CD4-positive, alpha-beta T cell (primary cell): ENCODE measurements around the gene TRIM4. TPM values are rescaled to one million over a fixed set of nuclear protein-coding genes. Genes with fewer than 3 reads are reported as not detected.
A peak's percentile ranks its signal among the peaks of the same experiment; 100 is the strongest.
"Not testable (repeated sequence)": the region's sequence is repeated elsewhere in the genome, so short reads cannot be mapped to it uniquely, and the experiment has no call there.

Experiments used
- ATAC-seq: fragments of 200-7000 bp; cut with Tn5 transposase; one replicate; pipeline ENCODE4 v1.10.0; 2022; ENCODE audit warnings: mild to moderate bottlenecking; ENCODE audit not compliant: poor library complexity
- CTCF ChIA-PET: fragments of 350-600 bp; sonication (Branson Sonifier 250); formaldehyde crosslinking; loops from one replicate; lab custom pipeline; 2021; ENCODE audit warnings: antibody characterized with exemption, inconsistent platforms; lab: Charles Lee
- POLR2A ChIA-PET: fragments of 350-600 bp; sonication (Branson Sonifier 250); formaldehyde crosslinking; loops from one replicate; lab custom pipeline; 2021; ENCODE audit warnings: antibody characterized with exemption, inconsistent platforms; lab: Charles Lee
- DNase-seq, 14 experiments: peaks; one replicate each; pipeline ENCODE4 v3.0.0-alpha.2; 2013 to 2020; ENCODE audit warnings: mixed read lengths in 2 of 14
- H3K27ac ChIP-seq, 2 donors: one replicate each; pipeline versions ENCODE4 v1.5.1 to v1.7.0; 2013; ENCODE audit warnings: low read length in 2 of 2, low read depth in 1 of 2, mild to moderate bottlenecking in 1 of 2
- H3K27me3 ChIP-seq, 2 experiments: 1 replicate in 1 of 2; 2 replicates in 1 of 2; pipeline versions ENCODE4 v1.6.1 to v1.7.0; 2013; ENCODE audit warnings: low read length in 2 of 2, control low read depth in 1 of 2, mild to moderate bottlenecking in 1 of 2, moderate library complexity in 1 of 2; ENCODE audit not compliant: insufficient read depth in 2 of 2, control insufficient read depth in 1 of 2
- H3K36me3 ChIP-seq: one replicate; pipeline ENCODE4 v1.6.1; 2013; ENCODE audit warnings: low read length, control low read depth; ENCODE audit not compliant: insufficient read depth
- H3K4me1 ChIP-seq: one replicate; pipeline ENCODE4 v1.6.1; 2013; ENCODE audit warnings: low read length, control low read depth; ENCODE audit not compliant: insufficient read depth
- H3K4me3 ChIP-seq: one replicate; pipeline ENCODE4 v1.5.1; 2013; ENCODE audit warnings: mild to moderate bottlenecking, low read length, moderate library complexity
- H3K9me3 ChIP-seq, 2 experiments: 1 replicate in 1 of 2; 2 replicates in 1 of 2; pipeline versions ENCODE4 v1.6.1 to v1.7.0; 2013; ENCODE audit warnings: low read length in 2 of 2, mild to moderate bottlenecking in 2 of 2, control low read depth in 1 of 2, moderate library complexity in 1 of 2; ENCODE audit not compliant: control insufficient read depth in 1 of 2, insufficient read depth in 1 of 2
- H3K27ac Mint-ChIP-seq: one replicate; pipeline ENCODE4 v1.8.0; 2020; ENCODE audit warnings: mixed read lengths
- H3K27me3 Mint-ChIP-seq: one replicate; pipeline ENCODE4 v1.8.0; 2021; ENCODE audit warnings: mixed read lengths
- H3K36me3 Mint-ChIP-seq: one replicate; pipeline ENCODE4 v1.8.0; 2021; ENCODE audit warnings: low read depth, mixed read lengths
- H3K4me1 Mint-ChIP-seq: one replicate; pipeline ENCODE4 v1.8.0; 2021; ENCODE audit warnings: low read depth, mixed read lengths
- H3K4me3 Mint-ChIP-seq: one replicate; pipeline ENCODE4 v1.8.0; 2020; ENCODE audit warnings: mild to moderate bottlenecking, mixed read lengths
- H3K9me3 Mint-ChIP-seq: one replicate; pipeline ENCODE4 v1.8.0; 2020; ENCODE audit warnings: mixed read lengths
- CTCF ChIP-seq: fragments of 200-600 bp; IDR thresholded peaks from one replicate; pipeline ENCODE4 v1.8.0; 2022; ENCODE audit warnings: antibody characterized with exemption, mild to moderate bottlenecking
- intact Hi-C, 2 experiments: fragments of 100-400 bp; cut with DNase I in 1 of 2; cut with micrococcal nuclease in 1 of 2; formaldehyde crosslinking; loops; one replicate each; pipeline versions ENCODE4 v1.15.1 to v1.9.0; 2023 to 2025; cut with DNase I, micrococcal nuclease
- polyA plus RNA-seq, 2 donors: library from polyadenylated mRNA; unstranded; fragments of 120-200 nt; gene quantifications; one replicate each; pipeline ENCODE4 v1.2.1, GENCODE V29; 2013
- total RNA-seq, 174 experiments: library from RNA in 2 of 174; stranded (reverse) in 2 of 174; gene quantifications; one replicate each; pipeline ENCODE4 v1.2.3 and lab custom pipeline; 2021 to 2026

The TRIM4 gene
- 10 to 100 TPM; 22.8 to 23.1 TPM for total RNA-seq
- polyA plus RNA-seq (2013, experiment 1 of 2) = 31.0 TPM
- 37.6 TPM for polyA plus RNA-seq (2013, experiment 2 of 2)
- 30.0 to 104 (median 63.2) reads per million in 172 experiments for total RNA-seq (lab: John Stamatoyannopoulos, UW)

GRCh38 chr7:99918959-99919813, at the start of gene TRIM4:
TSS of gene TRIM4 (minus strand) at chr7:99919530. CDS start at chr7:99919401, 129 bp downstream.
- ChIA-PET CTCF (interaction anchor here (0.6 to 1.0 kb wide), 4 partner anchors 10 to 395 kb away, joined by 3 to 5 read pairs (median 3); partner anchors contain the start of gene GJC3), POLR2A (interaction anchor here (0.6 to 3.2 kb wide), 38 partner anchors 10 to 956 kb away, joined by 3 to 35 read pairs (median 4); partner anchors contain the start of genes AP4M1, BUD31, COPS6 and GJC3)
- Histone ChIP-seq H3K27ac (peak within 1 kb of the TSS; percentile 78 to 80), H3K4me1 (peaks cover 39% of the 10 kb centered on the region), H3K9me3 (no peaks in the 10 kb centered on the region), H3K36me3 (peaks cover 15% of the 10 kb centered on the region), H3K27me3 (no peaks in the 10 kb centered on the region), H3K4me3 (peak within 1 kb of the TSS; percentile 80)
- Mint-ChIP-seq H3K27ac (peak within 1 kb of the TSS; percentile 98), H3K36me3 (peaks cover 50% of the 10 kb centered on the region), H3K4me3 (peak within 1 kb of the TSS; percentile 97), H3K4me1 (peaks cover 61% of the 10 kb centered on the region), H3K27me3 (no peaks in the 10 kb centered on the region), H3K9me3 (no peaks in the 10 kb centered on the region)
- peak; percentile 13 for TF ChIP-seq CTCF
- peak; percentile 97 for ATAC-seq
- peak; percentile 78 to 95 (median 86) for DNase-seq
- intact Hi-C loops = loop anchor here (5.0 to 10.0 kb wide), 4 partner anchors 133 to 508 kb away; partner anchors contain the start of genes COPS6 (in 1 of the 2), MEPCE (in 1 of the 2), ZCWPW1 (in 1 of the 2) and ZNF3 (in 1 of the 2)

GRCh38 chr7:99958564-99959227, 39.4 kb upstream of the TRIM4 start:
- CTCF ChIA-PET = no interaction called here
- no peak overlapping the region for H3K4me3 ChIP-seq
- H3K4me3 Mint-ChIP-seq = no peak overlapping the region
- H3K4me1 ChIP-seq = no peaks in the 10 kb centered on the region
- no peaks in the 10 kb centered on the region for H3K4me1 Mint-ChIP-seq
- POLR2A ChIA-PET = no interaction called here
- H3K36me3 Mint-ChIP-seq = no peaks in the 10 kb centered on the region
- no peaks in the 10 kb centered on the region for H3K9me3 Mint-ChIP-seq
- H3K27ac ChIP-seq = no peak overlapping the region
- ATAC-seq (no peak), DNase-seq (no peak)
- H3K27me3 ChIP-seq = peaks cover 9 to 40% of the 10 kb centered on the region in 2 experiments
- intact Hi-C loops = no loop called here
- H3K27ac Mint-ChIP-seq = no peak overlapping the region
- H3K36me3 ChIP-seq = no peaks in the 10 kb centered on the region
- H3K27me3 Mint-ChIP-seq = peaks cover 69% of the 10 kb centered on the region
- TF ChIP-seq CTCF = no peak
- no peaks in the 10 kb centered on the region for H3K9me3 ChIP-seq

GRCh38 chr7:99955247-99955646, 35.9 kb upstream of the TRIM4 start:
- no peaks in the 10 kb centered on the region for H3K4me1 ChIP-seq
- peaks cover 0 to 10% of the 10 kb centered on the region in 2 experiments for H3K27me3 ChIP-seq
- H3K36me3 ChIP-seq = no peaks in the 10 kb centered on the region
- Mint-ChIP-seq H3K27ac (no peak overlapping the region), H3K36me3 (no peaks in the 10 kb centered on the region), H3K27me3 (peaks cover 35% of the 10 kb centered on the region), H3K4me3 (no peak overlapping the region), H3K4me1 (no peaks in the 10 kb centered on the region), H3K9me3 (no peaks in the 10 kb centered on the region)
- no peak overlapping the region for H3K27ac ChIP-seq
- peaks cover 5 to 6% of the 10 kb centered on the region in 2 experiments for H3K9me3 ChIP-seq
- POLR2A ChIA-PET = no interaction called here
- H3K4me3 ChIP-seq = no peak overlapping the region
- CTCF ChIA-PET = interaction anchor here (1.2 kb wide), 1 partner anchor 42 kb away, joined by 6 read pairs; no protein-coding TSS in a partner anchor
- no peak for ATAC-seq
- no peak for DNase-seq
- intact Hi-C loops = no loop called here
- no peak for TF ChIP-seq CTCF

- H3K27me3 ChIP-seq, POLR2A ChIA-PET, CTCF ChIA-PET, H3K36me3 ChIP-seq, H3K9me3 Mint-ChIP-seq, intact Hi-C loops, H3K27ac ChIP-seq, H3K4me3 ChIP-seq, ATAC-seq, H3K27ac Mint-ChIP-seq, H3K4me1 ChIP-seq, H3K9me3 ChIP-seq, DNase-seq, H3K4me3 Mint-ChIP-seq, H3K4me1 Mint-ChIP-seq, H3K36me3 Mint-ChIP-seq: not testable (repeated sequence)
- peaks cover 31% of the 10 kb centered on the region for H3K27me3 Mint-ChIP-seq
Measured at GRCh38 chr7:99954643-99955042, 35.3 kb upstream of the TRIM4 start.
